Adrenal gland (tissue), 5 donors: ENCODE measurements around the gene TRAPPC4.

Experiments used
- CTCF ChIP-seq, 6 experiments: fragments of 450-650 bp in 4 of 6; fragments of 200-600 bp in 2 of 6; sonication (generic) in 1 of 6; IDR thresholded peaks; 1 replicate in 5 of 6; 2 replicates in 1 of 6; pipeline versions ENCODE4 v1.5.1 to v1.8.0; 2016 to 2021; ENCODE audit warnings: antibody characterized with exemption in 6 of 6, mild to moderate bottlenecking in 2 of 6, moderate library complexity in 1 of 6
- POLR2A ChIP-seq, 2 donors: fragments of 450-650 bp; IDR thresholded peaks; one replicate each; pipeline ENCODE4 v1.6.1; 2017; ENCODE audit warnings: antibody characterized with exemption in 2 of 2, mild to moderate bottlenecking in 2 of 2, moderate library complexity in 1 of 2
- donor health status: DM: no; HTN: no; CAD: no.

GRCh38 chr11:119021631-119022030 lies 3.1 kb downstream of the TRAPPC4 start:
- no peak for TF ChIP-seq CTCF (IDR thresholded peaks at IDR 0.05)
- TF ChIP-seq POLR2A (IDR thresholded peaks at IDR 0.05), result no peak
